Stimulated activated CD4-positive, alpha-beta T cell treated with anti-CD3 and anti-CD28 coated beads, Interleukin-12 subunit alpha, Interleukin-12 subunit beta, amount 100 ng/mL, for 48 hours (primary cell): ENCODE data around the gene CPSF3.
"Not testable (repeated sequence)": the region's sequence is repeated elsewhere in the genome, so short reads cannot be mapped to it uniquely, and the experiment has no call there.

Experiments
- DNase-seq, 3 donors: peaks; one replicate each; pipeline ENCODE4 v3.0.0-alpha.2; 2020; ENCODE audit warnings: low read depth in 2 of 3, low spot score in 1 of 3

Gene CPSF3

GRCh38 chr2:9392898-9393765 lies 30.3 kb upstream of the CPSF3 start:
- no peak for DNase-seq

DNA sequence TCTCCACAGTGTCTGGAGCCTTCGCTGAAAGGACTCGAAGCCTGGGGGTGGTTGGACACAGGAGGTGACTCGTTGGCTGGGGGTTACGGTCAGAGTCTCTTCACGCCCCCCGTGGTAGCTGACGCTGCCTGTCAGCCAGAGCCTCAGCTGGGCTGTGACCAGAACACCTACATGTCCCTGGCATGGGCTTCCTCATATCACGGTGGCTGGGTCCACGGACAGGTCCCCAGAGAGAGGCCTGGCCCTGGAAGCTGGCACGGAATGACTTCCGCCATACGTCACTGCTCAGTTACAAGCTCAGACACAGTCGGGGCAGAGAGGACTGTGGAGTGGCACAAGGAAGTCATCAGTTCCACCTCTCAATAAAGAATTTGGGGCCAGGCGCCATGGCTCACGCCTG lies 28.6 kb upstream of the CPSF3 start:
- DNase-seq: no peak

- DNase-seq: no peak
Measured at GRCh38 chr2:9397201-9397600, 26.3 kb upstream of the CPSF3 start.

DNA sequence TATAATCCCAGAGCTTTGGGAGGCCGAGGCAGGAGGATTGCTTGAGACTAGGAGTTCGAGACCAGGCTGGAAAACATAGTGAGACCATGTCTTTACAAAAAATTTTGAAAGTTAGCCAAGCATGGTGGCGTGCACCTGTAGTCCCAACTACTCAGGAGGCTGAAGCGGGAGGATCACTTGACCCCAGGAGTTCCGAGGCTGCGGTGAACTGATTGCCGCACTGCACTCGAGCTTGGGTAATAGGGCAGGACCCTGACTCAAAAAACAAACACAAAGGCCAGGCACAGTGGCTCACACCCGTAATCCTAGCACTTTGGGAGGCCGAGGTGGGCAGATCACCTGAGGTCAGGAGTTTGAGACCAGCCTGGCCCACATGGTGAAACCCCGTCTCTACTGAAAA lies 25.2 kb upstream of the CPSF3 start:
- DNase-seq: not testable (repeated sequence)

DNA sequence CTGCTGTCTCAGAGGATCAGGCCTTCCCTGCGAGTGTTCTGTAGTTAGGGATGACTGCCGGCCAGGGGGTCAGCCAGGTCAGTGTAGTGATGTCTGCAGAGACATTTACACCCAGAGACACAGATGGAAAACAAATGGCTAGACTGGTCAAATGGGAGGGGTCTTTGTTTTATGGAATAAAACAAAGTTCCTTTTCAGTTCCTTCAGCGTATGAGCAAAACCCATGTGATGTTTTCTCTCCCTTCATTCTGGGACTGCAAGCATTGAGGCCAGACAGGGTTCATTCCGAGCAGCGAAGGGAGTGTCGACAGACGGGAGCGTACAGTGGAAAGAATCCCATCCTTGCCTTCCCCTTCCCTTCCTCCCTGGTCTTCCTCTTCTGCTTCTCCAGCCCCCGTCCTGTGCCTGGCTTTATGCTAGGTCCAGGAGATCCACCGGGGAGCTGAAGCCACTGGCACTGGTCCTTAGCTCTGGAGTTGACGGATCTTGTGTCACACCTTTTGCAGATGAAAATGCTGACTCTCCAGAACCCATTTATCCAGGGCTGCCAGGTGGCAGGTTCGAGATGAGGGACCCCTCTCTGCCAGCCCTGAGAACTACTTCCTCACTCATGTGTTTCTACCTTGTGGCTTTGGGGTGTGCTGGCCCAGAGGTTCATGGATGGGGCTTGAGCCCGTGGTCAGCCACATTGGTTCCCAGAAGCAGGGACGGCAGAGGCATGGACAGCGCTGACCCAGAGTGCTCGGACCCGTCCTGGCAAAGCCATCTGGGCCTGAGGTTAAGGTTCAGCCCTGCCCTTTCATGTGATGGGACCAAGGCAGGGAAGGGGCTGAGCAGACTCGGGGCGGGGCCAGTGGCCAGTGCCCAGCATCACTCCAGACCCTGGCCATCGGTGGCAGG lies 24.3 kb upstream of the CPSF3 start:
- no peak for DNase-seq

GRCh38 chr2:9400268-9401058 lies 23.0 kb upstream of the CPSF3 start:
- no peak for DNase-seq

DNA sequence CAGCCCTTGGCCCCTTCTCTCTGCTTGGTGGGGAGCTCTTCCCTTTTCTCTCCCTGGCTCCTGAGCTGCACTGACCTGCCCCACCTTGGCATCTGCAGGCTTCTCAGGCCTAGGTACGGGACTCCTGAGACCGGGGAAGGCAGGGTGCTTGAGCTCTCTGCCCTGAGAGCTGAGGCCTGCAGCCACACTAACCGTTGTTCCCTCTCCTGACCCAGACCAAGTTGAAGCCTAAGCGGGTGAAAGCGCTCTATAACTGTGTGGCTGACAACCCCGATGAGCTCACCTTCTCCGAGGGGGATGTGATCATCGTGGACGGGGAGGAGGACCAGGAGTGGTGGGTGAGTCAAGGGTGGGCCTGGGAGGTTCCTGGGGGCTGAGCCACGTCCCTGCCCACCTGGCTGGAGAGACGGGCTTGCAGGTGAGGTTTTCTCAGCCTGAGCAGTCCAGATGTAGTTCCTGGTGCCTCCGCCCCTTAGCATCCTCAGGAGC lies 22.4 kb upstream of the CPSF3 start:
- no peak for DNase-seq

DNA sequence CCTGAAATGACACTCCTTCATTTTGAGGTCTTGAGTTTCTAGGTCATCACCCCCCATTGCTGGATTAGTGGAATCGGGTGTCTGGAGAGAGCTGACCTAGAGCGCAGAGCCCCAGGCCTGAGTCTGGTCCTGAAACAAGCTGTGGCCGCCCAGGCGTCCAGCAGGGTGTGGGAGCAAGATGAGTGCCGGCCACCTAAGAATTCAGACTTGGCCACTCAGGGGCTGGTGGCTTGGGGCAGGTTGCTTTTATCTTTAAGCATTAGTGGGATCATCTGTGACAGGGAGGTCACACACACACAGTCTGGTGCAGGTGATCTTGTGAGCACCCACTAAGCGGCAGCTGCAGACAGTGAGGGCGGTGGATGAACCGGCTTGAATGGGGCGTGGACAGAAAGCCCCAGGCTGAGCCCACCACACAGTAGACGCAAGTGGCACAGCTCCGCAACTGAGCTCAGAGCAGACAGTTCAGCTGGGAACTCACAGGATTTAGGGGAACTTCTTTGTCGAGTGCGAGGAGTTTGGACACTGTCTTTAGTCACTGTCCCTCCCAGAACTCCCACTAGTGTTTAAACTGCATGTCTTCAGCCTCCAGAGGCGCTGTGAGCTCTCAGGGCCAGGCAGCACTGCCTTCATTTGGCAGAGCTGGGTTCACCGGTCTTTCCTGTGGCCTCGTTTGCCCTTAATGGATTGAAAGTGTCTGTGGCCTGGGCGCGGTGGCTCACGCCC lies 21.6 kb upstream of the CPSF3 start:
- no peak for DNase-seq

GRCh38 chr2:9403924-9404323 lies 19.5 kb upstream of the CPSF3 start:
- DNase-seq: no peak

GRCh38 chr2:9404451-9404850 lies 19.0 kb upstream of the CPSF3 start:
- no peak for DNase-seq

- DNase-seq: no peak
Measured at GRCh38 chr2:9405636-9406035, 17.8 kb upstream of the CPSF3 start.

DNA sequence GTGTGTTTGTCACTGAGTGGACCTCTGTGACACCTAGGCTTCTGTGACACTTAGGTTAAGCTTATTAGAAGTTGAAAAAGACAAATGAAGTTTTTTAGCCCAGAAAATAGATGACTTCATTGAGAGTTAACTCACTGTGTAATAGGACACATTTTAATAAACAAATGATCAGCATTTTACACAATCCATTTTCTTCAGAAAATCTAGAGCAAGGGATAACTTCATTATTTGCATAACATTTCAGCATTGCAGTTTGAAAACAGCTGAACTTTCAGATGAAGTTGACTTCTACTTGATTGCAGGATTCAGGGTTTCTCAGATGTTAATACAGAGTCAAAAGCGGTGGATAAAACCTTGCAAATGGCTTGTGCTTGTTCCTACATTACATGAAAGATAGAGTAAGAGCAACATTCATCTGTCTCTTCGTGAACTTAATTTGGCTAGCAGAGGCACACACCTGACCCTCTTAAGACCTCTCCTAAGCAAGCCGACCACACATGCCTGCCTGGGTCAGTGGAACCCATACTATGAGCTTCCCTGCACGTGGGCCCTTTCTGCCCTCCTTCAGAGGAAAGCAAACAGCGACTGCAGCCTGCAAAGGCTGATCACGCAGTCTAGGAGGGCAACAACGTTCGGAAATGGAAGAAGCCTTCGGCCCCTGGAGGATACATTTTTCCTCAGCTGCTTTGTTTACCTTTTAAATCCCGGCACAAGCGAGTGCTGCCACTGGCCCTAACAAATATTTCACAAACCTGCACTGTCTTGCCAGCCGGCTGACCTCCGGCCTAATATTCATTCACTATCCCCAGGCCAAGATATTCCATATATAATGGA lies 16.7 kb upstream of the CPSF3 start:
- DNase-seq: no peak

DNA sequence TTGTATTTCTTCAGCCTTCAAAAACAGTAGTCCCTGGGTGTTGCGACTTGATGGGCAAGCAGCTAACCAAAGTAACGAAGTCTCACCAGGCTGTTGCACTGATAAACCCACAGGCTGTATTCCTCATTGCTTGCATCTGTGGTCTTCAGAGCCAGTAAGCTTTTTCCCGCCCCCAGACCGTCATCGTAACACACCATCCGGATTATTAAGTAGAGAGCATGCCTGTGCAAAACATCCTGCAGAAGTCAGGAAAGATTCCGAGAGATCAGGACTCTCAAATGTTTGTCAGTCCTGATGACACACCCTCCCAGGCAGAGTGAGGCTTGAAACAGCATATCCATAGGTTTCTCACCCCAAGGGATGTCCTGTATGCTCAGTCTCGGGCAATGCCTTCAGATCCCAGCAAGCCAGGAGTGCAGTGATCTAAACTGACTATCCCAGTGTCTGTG lies 16.1 kb upstream of the CPSF3 start:
- no peak for DNase-seq

- no peak for DNase-seq
Measured at GRCh38 chr2:9408641-9409151, 14.8 kb upstream of the CPSF3 start.

DNA sequence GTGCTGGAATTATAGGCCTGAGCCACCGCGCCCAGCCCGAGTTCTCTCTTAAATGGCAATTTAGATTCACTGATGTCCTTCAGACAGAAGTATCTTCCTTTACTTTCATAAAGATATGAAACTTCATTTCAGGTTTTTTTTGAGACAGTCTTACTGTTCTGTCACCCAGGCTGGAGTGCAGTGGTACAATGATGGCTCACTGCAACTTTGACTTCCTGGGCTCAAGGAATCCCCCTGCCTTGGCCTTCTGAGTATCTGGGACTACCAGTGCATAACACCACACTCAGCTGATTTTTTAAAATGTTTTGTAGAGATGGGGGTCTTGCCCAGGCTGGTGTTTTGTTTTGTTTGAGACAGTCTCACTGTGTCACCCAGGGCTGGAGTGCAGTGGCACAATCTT lies 13.3 kb upstream of the CPSF3 start:
- DNase-seq: no peak

GRCh38 chr2:9412781-9413180 lies 10.7 kb upstream of the CPSF3 start:
- DNase-seq: no peak

DNA sequence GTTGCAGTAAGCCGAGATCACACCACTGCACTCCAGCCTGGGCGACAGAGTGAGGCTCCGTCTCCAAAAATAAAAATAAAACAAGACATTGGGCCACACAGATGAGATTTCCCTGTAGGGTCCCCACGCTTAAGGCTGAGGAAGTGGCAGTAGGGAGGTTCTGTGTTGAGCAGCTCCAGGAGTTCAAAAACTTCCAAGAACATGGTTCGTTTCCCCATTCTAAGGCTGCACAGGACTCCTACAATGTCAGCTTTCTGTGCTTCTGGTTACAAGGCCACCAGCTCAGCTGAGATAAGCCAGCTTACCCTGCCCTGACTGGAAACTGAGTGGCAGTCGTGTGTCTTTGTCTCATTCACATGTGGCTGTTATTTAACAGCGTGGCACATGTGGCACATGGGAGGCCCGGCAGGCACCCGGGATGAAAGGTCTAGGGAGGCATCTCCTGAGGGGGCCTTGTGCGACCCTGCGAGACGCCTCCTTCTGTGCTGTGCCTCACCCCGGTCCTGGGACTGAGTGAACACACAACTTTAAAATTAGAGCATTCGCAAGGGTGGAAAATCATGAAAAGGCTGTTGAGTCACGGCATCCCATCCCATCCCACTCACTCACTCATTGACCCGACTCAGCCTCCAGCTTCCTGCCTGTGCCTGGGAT lies 7.8 kb upstream of the CPSF3 start:
- no peak for DNase-seq

DNA sequence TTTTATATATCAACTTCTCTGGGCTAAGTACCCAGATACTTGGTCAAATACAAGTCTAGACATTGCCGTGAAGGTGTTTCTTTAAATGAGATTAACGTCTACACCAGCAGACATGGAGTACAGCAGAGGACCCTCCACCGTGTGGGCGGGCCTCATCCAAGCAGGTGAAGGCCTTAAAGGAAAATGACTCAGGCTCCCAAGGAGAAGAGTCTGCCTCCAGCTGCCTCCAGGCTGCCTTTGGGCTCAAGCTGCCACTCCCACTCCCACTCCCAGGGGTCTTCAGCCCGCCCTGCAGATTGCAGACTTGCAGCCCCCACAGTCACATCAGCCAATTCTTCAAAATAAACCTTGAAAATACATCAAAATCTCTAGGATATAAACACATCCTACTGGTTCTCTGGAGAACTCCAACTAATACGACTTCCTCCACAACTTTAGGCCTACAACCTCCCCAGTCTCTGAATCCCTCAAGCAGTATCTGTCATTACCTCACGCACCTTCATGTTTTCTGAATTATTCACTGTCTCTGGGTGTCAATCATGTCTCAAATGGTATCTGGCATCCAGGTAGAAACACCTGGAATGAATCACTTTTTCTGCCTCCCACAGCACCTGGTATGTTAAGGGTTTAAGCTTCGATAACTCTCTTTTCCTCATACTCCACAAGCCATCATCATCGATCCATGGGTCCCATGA lies 7.0 kb upstream of the CPSF3 start:
- DNase-seq: no peak
